Activated CD8-positive, alpha-beta memory T cell treated with anti-CD3 and anti-CD28 coated beads, Interleukin-2, amount 50 U/mL, for 1 hour (primary cell): ENCODE results near the gene CD63.
"Not testable (repeated sequence)": the region's sequence is repeated elsewhere in the genome, so short reads cannot be mapped to it uniquely, and the experiment has no call there.

Experiments used
- DNase-seq: peaks from one replicate; pipeline ENCODE4 v3.0.0-alpha.2; 2020; ENCODE audit errors: extremely low read depth

CD63 gene

GRCh38 chr12:55728939-55729818 is at the start of gene CD63:
CD63 (minus strand) TSS chr12:55729009; CDS start chr12:55728341, 668 bp downstream.
- no peak for DNase-seq

- DNase-seq = no peak
These were observed 49.0 kb upstream of the CD63 start for GRCh38 chr12:55777856-55778255.

- no peak for DNase-seq
These were observed 42.9 kb upstream of the CD63 start for GRCh38 chr12:55771736-55772135.

GRCh38 chr12:55767156-55767555 is 38.3 kb upstream of the CD63 start:
- no peak for DNase-seq

- no peak for DNase-seq
These were observed 37.0 kb upstream of the CD63 start for GRCh38 chr12:55765736-55766290.

- DNase-seq = no peak
These were observed 33.8 kb upstream of the CD63 start for GRCh38 chr12:55762646-55763045.

- DNase-seq = no peak
These were observed 31.9 kb upstream of the CD63 start for GRCh38 chr12:55760663-55761062.

GRCh38 chr12:55758575-55758974 is 29.8 kb upstream of the CD63 start:
- not testable (repeated sequence) for DNase-seq

- no peak for DNase-seq
These were observed 28.9 kb upstream of the CD63 start for GRCh38 chr12:55757701-55758100.

GRCh38 chr12:55755246-55755645 is 26.4 kb upstream of the CD63 start:
- DNase-seq = no peak

GRCh38 chr12:55748230-55748993 is 19.6 kb upstream of the CD63 start:
- DNase-seq = no peak

GRCh38 chr12:55746913-55747231 is 18.1 kb upstream of the CD63 start:
- DNase-seq = no peak

GRCh38 chr12:55746174-55746912 is 17.5 kb upstream of the CD63 start:
- no peak for DNase-seq

- no peak for DNase-seq
These were observed 16.8 kb upstream of the CD63 start for GRCh38 chr12:55745361-55746173.

GRCh38 chr12:55744340-55745030 is 15.7 kb upstream of the CD63 start:
- no peak for DNase-seq

GRCh38 chr12:55743406-55744339 is 14.9 kb upstream of the CD63 start:
- no peak for DNase-seq

- DNase-seq = no peak
These were observed 14.1 kb upstream of the CD63 start, which contains the start of gene GDF11 for GRCh38 chr12:55742719-55743405. GDF11 (plus strand) TSS chr12:55743122; CDS start chr12:55743317, 195 bp downstream.

GRCh38 chr12:55741931-55742680 is 13.3 kb upstream of the CD63 start:
- DNase-seq = no peak
